ENCODE results near the gene THSD7A.
"Not testable (repeated sequence)": the region's sequence is repeated elsewhere in the genome, so short reads cannot be mapped to it uniquely, and the experiment has no call there.

Gene THSD7A

GRCh38 chr7:11443934-11444333 is 388.1 kb downstream of the THSD7A start:
- not testable (repeated sequence) for DNase-seq

GRCh38 chr7:11437994-11438393 is 394.0 kb downstream of the THSD7A start:
- DNase-seq = no peak

- no peak for DNase-seq
Measured at GRCh38 chr7:11436773-11437524, 395.0 kb downstream of the THSD7A start.

- DNase-seq = no peak
Measured at GRCh38 chr7:11436316-11436715, 395.7 kb downstream of the THSD7A start.

GRCh38 chr7:11434366-11434765 is 397.6 kb downstream of the THSD7A start:
- no peak for DNase-seq

GRCh38 chr7:11430841-11431240 is 401.2 kb downstream of the THSD7A start:
- DNase-seq = no peak

GRCh38 chr7:11430112-11430511 is 401.9 kb downstream of the THSD7A start:
- no peak for DNase-seq

GRCh38 chr7:11428877-11429581 is 403.0 kb downstream of the THSD7A start:
- DNase-seq = no peak

GRCh38 chr7:11427686-11428273 is 404.2 kb downstream of the THSD7A start:
- peak; percentile 12 for DNase-seq

- no peak for DNase-seq
Measured at GRCh38 chr7:11424006-11424405, 408.0 kb downstream of the THSD7A start.

- no peak for DNase-seq
Measured at GRCh38 chr7:11420049-11420448, 411.9 kb downstream of the THSD7A start.

GRCh38 chr7:11416641-11417458 is 415.1 kb downstream of the THSD7A start:
- no peak for DNase-seq

GRCh38 chr7:11415101-11415500 is 416.9 kb downstream of the THSD7A start:
- no peak for DNase-seq

GRCh38 chr7:11413901-11414300 is 418.1 kb downstream of the THSD7A start:
- DNase-seq = no peak

GRCh38 chr7:11412036-11412435 is 420.0 kb downstream of the THSD7A start:
- no peak for DNase-seq

GRCh38 chr7:11410656-11411644 is 421.0 kb downstream of the THSD7A start:
- no peak for DNase-seq

- no peak for DNase-seq
Measured at GRCh38 chr7:11404355-11404754, 427.6 kb downstream of the THSD7A start.

- no peak for DNase-seq
Measured at GRCh38 chr7:11403781-11404180, 428.2 kb downstream of the THSD7A start.

- no peak for DNase-seq
Measured at GRCh38 chr7:11394438-11394837, 437.6 kb downstream of the THSD7A start.

- DNase-seq = no peak
Measured at GRCh38 chr7:11379641-11380040, 452.4 kb downstream of the THSD7A start.

- DNase-seq = no peak
Measured at GRCh38 chr7:11376529-11376928, 455.5 kb downstream of the THSD7A start.

GRCh38 chr7:11374629-11375028 is 457.4 kb downstream of the THSD7A start:
- no peak for DNase-seq

Measured in CD4-positive, alpha-beta T cell treated with Interleukin-21 for 1 hour (primary cell).